SK-N-MC (cell line): ENCODE data around the gene LRP5.

Experiments used
- EZH2 ChIP-seq: fragments of 200-600 bp; sonication (generic); IDR thresholded peaks from one replicate; pipeline ENCODE4 v1.6.1; 2017; ENCODE audit warnings: antibody characterized with exemption
- FOXP2 ChIP-seq: optimal IDR thresholded peaks from 2 replicates; pipeline ENCODE3; 2011; ENCODE audit warnings: mild to moderate bottlenecking, moderate library complexity; ENCODE audit not compliant: insufficient read depth; ENCODE audit errors: extremely low read length, control extremely low read depth
- POLR2AphosphoS5 ChIP-seq: IDR thresholded peaks from 2 replicates; pipeline ENCODE4 v1.6.1; 2012; ENCODE audit warnings: mild to moderate bottlenecking, low read depth, low read length, borderline replicate concordance

DNA sequence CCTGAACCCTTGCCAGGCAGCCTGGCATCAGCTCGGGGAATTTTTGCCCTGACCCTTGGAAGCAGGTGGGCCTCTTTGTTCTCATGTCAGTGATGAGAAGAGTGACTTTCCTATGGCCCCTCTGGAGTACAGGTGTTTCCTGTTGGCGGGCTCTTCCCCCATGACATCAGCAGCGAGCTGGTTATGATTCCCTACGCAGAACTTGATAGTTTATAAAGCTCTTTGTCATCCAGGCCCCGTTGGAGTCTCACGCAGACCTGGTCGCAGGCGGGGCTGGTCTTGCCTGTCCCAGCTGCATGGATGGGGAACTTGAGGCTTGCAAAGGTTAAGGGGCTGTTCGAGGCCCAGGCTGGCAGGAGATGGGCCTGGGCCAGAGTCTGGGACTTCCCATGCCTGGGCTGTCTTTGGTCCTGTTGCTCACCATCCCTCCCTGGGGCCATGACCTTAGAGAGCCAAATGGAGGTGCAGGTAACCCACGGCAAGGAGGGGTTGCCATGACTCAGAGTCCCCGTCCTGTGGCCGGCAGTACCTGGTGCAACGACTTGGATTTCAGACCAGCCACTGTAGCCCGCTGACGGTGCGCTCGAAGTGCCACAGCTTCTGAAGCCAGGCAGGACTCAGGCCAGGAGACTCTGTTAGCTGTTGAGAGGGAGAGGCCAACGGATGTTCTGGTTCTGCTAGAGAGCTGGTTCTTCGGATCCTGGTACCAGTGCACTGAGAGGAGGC lies 102.3 kb downstream of the LRP5 start:
- TF ChIP-seq POLR2AphosphoS5 = no peak
- no peak for TF ChIP-seq EZH2
- no peak for TF ChIP-seq FOXP2
